ENCODE data around the gene ZNF266. TPM values are rescaled to one million over a fixed set of nuclear protein-coding genes. Genes with fewer than 3 reads are reported as not detected.

ZNF266 gene
- total RNA-seq, 1 experiment from 2014 or later: 9.3 TPM

Other genes starting within 250 kb of the ZNF266 start
- gene OR7D4, start 216.0 kb downstream of the ZNF266 start, total RNA-seq (2014; rRNA removed; shearing (Covaris generic)): not detected in 2 replicates
- not detected in 2 replicates for gene OR7E24, start 184.6 kb downstream of the ZNF266 start, total RNA-seq (2014; rRNA removed; shearing (Covaris generic))
- 1.1 and 2.2 TPM in 2 replicates for gene ZNF699, start 125.7 kb downstream of the ZNF266 start, total RNA-seq (2014; rRNA removed; shearing (Covaris generic))
- gene ZNF559, start 111.4 kb downstream of the ZNF266 start, total RNA-seq (2014; rRNA removed; shearing (Covaris generic)): 7.6 and 8.4 TPM in 2 replicates
- 0.19 TPM in 1 of 2 replicates, not detected in the other for gene ZNF177, start 72.6 kb downstream of the ZNF266 start, total RNA-seq (2014; rRNA removed; shearing (Covaris generic))
- gene ZNF560, start 63.0 kb upstream of the ZNF266 start, total RNA-seq (2014; rRNA removed; shearing (Covaris generic)): 0.47 and 0.94 TPM in 2 replicates
- 8.3 and 10.8 TPM in 2 replicates for gene ZNF426, start 103.1 kb upstream of the ZNF266 start, total RNA-seq (2014; rRNA removed; shearing (Covaris generic))
- 48.5 and 56.2 TPM in 2 replicates for gene ZNF121, start 148.9 kb upstream of the ZNF266 start, total RNA-seq (2014; rRNA removed; shearing (Covaris generic))
- gene ZNF561, start 185.7 kb upstream of the ZNF266 start, total RNA-seq (2014; rRNA removed; shearing (Covaris generic)): 17.7 and 19.8 TPM in 2 replicates
- gene ZNF562, start 239.5 kb upstream of the ZNF266 start, total RNA-seq (2014; rRNA removed; shearing (Covaris generic)): 25.3 and 26.6 TPM in 2 replicates

Measured in HT1080 (cell line).